Tracheal epithelial cell (primary cell): ENCODE measurements around the gene PSMA8. TPM values are rescaled to one million over a fixed set of nuclear protein-coding genes. Genes with fewer than 3 reads are reported as not detected.

Experiments used
- total RNA-seq: library from RNA; depleted of rRNA; stranded (reverse); fragments of >200 nt; gene quantifications from 2 replicates; pipeline ENCODE4 v1.2.1, GENCODE V29; 2014

The PSMA8 gene
- not detected in 2 replicates for total RNA-seq

DNA sequence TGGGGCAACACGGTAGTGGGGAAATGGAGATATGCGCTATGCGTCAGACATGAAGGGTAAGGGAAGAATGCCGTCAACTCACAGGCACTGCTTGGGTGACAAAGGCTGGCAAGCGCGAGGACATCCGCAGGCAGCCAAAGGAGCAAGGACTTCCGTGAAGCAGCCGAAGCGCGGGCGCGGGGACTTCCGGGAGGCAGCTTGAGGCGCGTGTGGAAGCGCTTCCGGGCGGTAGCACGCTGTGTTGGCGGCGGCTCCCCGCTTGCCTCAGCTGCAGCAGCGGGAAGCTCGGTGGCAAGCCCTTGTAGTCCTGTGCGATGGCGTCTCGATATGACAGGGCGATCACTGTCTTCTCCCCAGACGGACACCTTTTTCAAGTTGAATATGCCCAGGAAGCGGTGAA, at the start of gene PSMA8:
Gene PSMA8 (plus strand): TSS at position 218 of the 400 bp plus-strand sequence. CDS start 97 bp downstream, at position 315.

DNA sequence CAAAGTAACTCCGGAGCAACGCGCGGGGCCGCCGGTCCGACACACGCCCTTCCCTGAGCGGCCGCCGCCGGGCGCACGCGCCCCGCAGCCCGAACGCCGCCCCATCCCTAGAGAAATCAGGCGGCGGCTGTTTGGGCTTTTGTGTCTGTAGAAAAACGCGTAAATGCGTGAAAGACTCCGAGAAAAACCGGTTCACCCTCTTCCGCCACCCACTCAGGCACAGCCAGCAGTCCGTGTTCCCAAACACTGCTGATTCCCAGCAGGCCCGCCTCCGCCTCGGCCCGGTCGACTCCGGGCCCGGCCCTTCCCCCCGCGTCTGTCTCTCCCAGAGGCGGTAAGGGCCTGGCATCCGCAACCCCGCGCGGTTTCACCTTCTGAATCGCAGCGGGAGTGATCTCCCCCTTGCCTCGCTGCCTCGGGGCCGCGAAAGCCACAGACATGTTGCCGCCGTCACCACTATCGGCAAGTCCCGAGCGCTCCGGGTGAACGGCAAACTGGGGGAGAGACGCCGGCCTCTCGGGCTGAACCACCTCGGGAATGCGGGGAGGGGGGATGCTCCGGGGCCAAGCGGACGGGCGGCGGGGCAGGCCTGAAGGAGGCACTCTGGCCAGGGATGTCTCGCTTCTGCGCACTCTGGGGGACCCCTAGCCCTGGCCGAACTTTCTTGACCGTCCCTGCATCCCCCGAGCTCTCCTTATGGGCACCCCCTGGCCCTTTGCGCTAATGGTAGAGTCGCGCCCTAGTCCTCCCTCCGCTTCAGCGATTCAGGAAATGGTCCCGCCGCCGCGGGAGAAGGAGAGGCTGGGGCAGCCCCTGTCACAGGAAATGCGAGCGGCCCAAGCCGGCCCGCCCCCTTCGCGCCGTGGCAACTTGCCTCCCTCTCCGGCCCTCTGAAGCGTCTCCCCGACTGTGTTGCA, 43.3 kb upstream of the PSMA8 start, which contains the start of gene SS18:
Gene SS18 (minus strand): TSS at position 484 of the 917 bp plus-strand sequence. CDS start 44 bp downstream, at position 440.

DNA sequence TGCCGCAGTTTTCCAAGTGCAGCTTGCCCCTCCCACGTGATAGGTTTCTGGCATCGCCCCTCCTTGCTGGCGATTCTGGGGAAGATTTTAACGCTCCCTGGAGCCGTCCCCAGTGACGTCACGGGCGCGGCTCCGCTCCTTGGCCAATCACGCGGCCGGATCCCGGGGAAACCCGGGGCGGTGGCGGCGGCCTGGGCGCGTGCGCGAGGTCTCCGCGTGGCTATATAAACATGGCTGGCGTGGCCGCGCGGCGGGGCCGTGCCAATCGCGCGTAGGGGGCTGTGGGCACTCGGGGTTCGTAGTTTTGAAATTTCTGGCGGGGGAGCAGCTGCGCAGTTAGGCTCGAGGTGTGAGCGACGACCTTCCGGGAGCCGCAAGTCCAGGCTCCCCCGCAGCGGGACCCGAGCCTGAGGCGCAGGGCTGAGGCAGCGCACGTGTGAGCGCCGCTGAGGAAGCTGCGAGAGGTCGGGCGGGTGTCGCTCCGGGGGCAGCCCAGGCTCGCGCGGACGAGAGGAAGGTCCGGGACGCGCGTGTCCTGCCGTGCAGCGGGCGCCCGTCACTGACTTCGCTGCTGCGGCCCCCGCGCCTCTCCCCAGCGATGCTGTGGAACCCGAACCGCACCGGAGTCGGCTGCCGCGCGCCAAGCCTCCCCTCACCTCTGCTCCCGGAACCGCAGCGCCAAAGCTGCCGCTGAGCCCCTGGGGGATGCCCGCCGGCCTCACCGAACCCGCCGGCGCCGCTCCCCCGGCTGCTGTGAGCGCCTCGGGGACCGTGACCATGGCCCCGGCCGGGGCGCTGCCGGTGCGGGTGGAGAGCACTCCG, 92.8 kb downstream of the PSMA8 start, which contains the start of gene TAF4B:
Gene TAF4B (plus strand): TSS at position 217 of the 822 bp plus-strand sequence. CDS start 489 bp downstream, at position 706.

Other genes starting within 250 kb of the PSMA8 start
- gene SS18, start 43.3 kb upstream of the PSMA8 start, total RNA-seq, result 84.2 and 150 TPM in 2 replicates
- gene TAF4B, start 92.6 kb downstream of the PSMA8 start, total RNA-seq, result 13.3 and 15.8 TPM in 2 replicates